Hypothalamus (tissue), 51 donors: ENCODE measurements around the gene ASIC1.
A peak's percentile ranks its signal among the peaks of the same experiment; 100 is the strongest.

Experiments
- DNase-seq, 51 donors: peaks; one replicate each; lab custom pipeline; 2025; lab: John Stamatoyannopoulos, UW

ASIC1 gene

GRCh38 chr12:50103767-50104321 is 46.4 kb downstream of the ASIC1 start, which contains the start of gene GPD1:
TSS of gene GPD1 (plus strand) at chr12:50104008. CDS start at chr12:50104051, 43 bp downstream.
- peak in 39 of 51 donors; percentile 15 to 78 (median 53) for DNase-seq

GRCh38 chr12:50104417-50105366 is 47.3 kb downstream of the ASIC1 start:
- peak in 3 of 51 donors; percentile 13 to 49 (median 16) for DNase-seq

- peak in 1 of 51 donors; percentile 10 for DNase-seq
Measured at GRCh38 chr12:50105913-50106450, 48.6 kb downstream of the ASIC1 start.

DNA sequence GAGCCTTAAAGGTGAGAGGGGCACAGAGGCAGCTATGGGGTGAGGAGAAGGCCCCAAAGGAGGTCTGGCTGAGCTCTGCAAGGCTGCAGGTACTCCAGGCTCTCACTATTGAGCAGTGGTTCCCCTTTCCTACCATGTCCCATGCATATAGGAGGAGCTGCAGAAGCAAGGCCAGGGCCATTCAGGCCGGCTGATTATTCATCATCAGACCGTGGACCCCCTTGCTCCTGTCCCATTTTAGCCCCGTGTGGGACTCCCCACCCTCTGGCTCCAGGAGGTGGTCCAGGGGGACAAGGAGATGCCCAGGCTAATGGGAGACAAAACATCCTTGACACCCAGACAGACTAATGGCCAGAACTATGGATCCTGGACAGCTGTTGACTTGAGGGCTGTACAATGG is 49.5 kb downstream of the ASIC1 start:
- DNase-seq = no peak

DNA sequence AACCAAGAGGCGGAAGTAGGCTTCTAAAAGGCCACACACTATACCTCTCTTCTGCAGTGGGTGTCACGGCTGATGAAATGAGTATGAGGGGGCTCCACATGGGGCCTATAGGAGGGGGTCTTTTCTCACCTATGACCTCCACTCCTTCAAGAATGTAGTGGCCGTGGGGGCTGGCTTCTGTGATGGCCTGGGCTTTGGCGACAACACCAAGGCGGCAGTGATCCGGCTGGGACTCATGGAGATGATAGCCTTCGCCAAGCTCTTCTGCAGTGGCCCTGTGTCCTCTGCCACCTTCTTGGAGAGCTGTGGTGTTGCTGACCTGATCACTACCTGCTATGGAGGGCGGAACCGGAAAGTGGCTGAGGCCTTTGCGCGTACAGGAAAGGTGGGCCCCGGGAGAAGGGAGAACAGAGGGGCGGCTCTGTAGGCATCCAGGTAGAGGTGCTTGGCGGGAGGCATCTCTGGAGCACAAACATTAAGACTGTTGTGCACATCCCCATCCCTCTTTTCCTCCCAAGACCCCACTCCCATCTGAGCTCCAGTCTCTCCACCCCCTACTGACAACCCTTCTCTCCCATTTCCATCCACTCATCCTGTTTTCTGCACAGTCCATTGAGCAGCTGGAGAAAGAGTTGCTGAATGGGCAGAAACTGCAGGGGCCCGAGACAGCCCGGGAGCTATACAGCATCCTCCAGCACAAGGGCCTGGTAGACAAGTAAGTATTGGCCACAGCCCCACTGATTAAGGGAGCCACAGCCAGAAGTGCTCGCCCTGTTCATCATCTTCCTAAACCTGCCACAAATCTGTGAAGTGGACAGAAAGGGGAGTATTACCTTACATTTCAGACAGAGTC is 50.2 kb downstream of the ASIC1 start:
- no peak for DNase-seq

DNA sequence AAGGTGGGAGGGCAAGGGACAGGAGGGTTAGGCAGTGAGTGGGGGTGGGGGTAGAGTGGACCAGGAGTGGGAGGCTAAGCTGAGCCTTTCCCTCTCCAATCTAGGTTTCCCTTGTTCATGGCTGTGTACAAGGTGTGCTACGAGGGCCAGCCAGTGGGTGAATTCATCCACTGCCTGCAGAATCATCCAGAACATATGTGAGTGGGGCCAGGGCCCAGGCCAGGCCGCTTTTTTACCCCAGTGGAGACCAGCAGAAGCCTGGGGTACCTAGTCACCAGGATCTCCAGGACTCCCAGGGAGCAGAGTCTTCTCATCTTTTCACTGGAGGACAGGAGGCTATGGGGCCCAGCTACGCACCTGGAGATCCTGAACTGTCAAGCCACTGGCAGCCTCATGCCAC is 51.9 kb downstream of the ASIC1 start:
- no peak for DNase-seq

DNA sequence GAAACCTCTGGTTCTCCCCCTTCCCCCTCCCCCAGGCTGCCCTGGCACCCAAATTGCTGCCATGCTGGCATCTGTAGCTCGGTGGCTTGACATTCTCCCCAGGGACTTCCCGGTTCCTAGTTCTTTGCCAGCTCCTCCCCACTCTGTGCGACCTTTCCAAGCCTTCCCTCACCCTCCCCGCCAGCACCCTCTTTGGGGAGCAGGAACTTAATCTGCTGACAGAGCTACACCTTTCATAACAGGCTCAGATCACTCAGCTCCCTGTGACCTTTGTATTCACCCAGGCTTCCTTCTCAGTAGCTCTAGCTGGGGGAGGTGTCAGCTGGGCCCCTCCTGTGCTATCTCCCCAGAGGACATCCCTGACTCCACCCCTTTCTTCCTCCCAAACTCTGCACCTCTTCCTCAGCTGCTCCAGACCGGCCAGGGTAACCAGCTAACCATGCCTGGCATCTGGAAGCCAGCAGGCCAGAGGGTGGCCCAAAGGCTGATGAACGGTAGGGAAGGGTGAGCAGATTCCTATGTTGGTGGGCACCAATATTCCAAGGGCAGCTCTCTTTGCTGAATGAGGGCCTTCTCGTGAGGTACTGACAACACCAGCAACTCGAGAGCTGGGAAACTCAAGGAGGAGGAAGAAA is 52.8 kb downstream of the ASIC1 start:
- DNase-seq = peak in 3 of 51 donors; percentile 11 to 37 (median 27)

- peak in 18 of 51 donors; percentile 14 to 64 (median 31) for DNase-seq
Measured at GRCh38 chr12:50110762-50111351, 53.5 kb downstream of the ASIC1 start.

GRCh38 chr12:50111395-50111692 is 53.9 kb downstream of the ASIC1 start:
- DNase-seq = no peak

DNA sequence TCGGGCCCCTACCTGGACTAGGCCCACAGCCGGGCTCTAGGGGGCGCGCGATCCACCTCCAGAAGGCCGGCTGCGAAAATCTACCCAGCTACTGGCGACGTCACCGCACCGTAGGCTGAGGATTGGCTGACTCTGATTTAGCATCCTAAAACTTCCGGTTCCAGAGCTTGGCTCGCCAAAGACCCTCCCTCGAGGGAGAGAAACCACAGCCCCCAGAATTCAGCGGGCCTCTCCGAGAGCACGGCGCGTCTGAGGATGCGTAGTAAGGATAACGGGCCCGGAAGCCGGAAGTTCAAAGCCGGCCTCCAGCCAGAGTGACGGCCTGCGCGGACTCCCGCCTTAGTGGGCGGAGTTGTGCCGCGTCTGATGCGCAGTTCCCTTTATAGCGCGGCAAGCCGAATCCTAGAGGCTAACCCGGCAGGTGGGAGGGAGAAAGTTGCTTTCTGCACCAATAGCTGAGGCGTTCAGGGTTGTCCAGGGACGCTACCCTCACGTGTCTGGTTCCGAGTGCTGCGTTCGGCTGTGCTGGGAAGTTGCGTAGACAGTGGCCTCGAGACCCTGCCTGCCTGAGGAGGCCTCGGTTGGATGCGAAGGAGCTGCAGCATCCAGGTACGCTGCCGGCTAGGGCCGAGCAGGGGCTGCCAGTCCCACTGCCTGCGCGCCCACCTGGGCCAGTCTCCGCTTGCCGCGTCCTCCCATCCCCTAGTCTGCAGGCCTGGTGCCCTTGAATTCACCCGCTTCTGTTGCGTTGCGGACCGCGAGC is 54.5 kb downstream of the ASIC1 start, which contains the start of gene COX14:
TSS of gene COX14 (plus strand) at position 544 of the 763 bp plus-strand sequence. CDS start 7,808 bp downstream, outside the sequence.
- peak; percentile 89 to 100 (median 99) for DNase-seq

GRCh38 chr12:50112456-50113218 is 55.2 kb downstream of the ASIC1 start:
- peak in 4 of 51 donors; percentile 44 to 73 (median 57) for DNase-seq

DNA sequence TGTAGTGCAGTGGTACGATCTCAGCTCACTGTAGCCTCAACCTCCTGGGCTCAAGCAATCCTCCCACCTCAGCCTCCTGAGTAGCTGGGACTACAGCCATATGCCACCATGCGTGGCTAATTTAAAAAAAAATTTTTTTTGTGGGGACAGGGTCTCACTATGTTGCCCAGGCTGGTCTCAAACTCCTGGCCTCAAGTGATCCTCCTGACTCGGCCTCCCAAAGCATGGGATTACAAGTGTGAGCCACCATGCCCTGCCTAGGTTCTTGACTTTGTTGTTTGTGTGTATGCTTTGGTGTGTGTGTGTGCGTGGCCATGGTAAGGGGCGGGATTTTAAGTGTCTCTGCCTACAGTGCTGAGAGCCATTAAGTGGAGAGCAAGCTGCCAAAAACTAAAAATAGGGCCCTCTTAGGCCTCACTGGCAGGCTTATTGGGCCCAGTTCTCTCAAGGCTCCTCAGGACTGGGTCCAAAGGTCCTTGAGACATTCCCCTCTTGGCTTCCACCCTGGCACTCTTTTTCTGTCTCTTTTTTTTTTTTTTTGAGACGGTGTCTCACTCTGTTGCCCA is 59.7 kb downstream of the ASIC1 start:
- peak in 2 of 51 donors; percentile 9 to 19 for DNase-seq

DNA sequence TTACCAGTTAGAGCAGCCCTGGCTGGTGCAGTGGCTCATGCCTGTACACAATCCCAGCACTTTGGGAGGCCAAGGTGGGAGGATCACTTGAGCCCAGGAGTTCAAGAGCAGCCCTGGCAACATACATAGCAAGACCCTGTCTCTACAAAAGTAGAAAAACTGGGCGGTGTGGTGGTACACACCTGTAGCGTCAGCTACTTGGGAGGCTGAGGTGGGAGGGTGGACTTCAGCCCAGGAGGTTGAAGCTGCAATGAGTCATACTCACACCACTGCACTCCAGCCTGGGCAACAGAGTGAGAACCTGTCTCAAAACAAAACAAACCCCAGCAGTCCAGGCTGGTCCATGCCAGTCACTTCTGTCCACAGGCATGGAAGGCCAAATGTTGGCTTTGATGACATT is 62.0 kb downstream of the ASIC1 start:
- DNase-seq = no peak

- no peak for DNase-seq
Measured at GRCh38 chr12:50120521-50120920, 63.1 kb downstream of the ASIC1 start.

DNA sequence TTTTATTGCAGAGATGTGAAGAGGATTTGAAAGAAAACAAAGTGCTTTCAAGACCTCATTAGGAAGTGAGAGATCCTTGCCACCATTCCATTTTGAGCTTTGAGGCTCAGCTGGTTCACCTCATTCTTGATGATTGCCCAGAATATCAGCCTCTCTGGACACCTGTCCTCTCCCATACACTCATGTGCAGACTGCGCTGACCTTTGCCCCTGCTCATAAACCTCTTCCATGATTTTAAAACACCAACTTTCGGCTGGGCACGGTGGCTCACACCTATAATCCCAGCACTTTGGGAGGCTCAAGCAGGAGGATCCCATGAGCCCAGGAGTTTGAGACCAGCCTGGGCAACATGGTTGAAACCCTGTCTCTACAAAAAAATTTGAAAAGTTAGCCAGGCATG is 63.6 kb downstream of the ASIC1 start:
- DNase-seq = no peak

GRCh38 chr12:50121641-50122040 is 64.2 kb downstream of the ASIC1 start:
- DNase-seq = no peak

GRCh38 chr12:50123203-50123602 is 65.8 kb downstream of the ASIC1 start:
- DNase-seq = no peak

- DNase-seq = no peak
Measured at GRCh38 chr12:50127546-50127945, 70.2 kb downstream of the ASIC1 start.
